Adipose tissue (tissue), 3 donors: ENCODE data around the gene LRRC75B. TPM values are rescaled to one million over a fixed set of nuclear protein-coding genes. Genes with fewer than 3 reads are reported as not detected.
"Not testable (repeated sequence)": the region's sequence is repeated elsewhere in the genome, so short reads cannot be mapped to it uniquely, and the experiment has no call there.

Experiments
- H3K27ac ChIP-seq: one replicate; pipeline ENCODE4 v1.5.1; 2013; ENCODE audit warnings: low read depth, low read length
- WGBS, 3 donors: extraction: QIAGEN DNeasy Blood & Tissue Kit; methylation state at CpG; one replicate each; pipeline ENCODE4 v1.1.7; 2013; 5-methylcytosine and 5-hydroxymethylcytosine counted together
- polyA plus RNA-seq, 3 donors: library from polyadenylated mRNA; stranded (reverse); fragments of 200-250 nt; gene quantifications; one replicate each; pipeline ENCODE4 v1.2.3, GENCODE V29; 2013
- donor health status: healthy with polysubstance abuse.
- donor health status: Bipolar disorder and iron deficiency.
- donor health status: healthy.

Gene LRRC75B
- 10 to 100 TPM in 2 of 3 donors, 1 to 10 TPM in 1; 5.8 to 12.5 (median 10.8) TPM for polyA plus RNA-seq

DNA sequence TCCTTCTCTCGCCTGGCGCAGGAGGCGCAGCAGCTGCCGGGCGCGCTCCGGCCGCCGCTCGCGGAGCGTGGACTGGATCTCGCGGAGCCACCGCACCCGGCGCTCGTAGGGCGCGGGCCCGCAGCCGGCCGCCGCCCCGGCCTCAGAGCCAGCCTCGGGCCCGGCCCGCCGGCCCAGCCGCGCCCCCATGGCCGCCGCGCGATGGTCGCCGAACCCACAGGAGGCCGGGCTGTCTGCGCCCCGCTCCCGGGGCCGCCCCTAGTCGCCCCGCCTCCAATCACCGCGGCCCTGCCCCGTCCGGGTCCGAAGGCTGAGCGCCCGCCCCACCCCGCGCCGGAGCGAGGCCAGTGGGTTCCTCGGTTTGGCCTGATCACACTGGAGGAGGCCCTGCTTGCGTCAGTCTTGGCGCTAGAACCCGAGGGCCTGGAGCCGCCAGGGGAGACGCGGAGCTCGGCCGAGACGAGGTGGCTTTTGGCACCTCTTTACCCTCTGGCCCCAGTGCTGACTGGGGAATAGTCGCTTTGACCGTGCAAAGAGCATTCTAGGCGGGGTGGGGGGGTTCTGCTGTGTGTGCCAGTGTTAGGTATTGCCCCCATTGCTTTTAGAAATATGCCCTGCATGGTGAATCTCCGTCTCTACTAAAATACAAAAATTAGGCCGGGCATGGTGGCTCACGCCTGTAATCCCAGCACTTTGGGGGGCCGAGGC, at the start of gene LRRC75B:
Gene LRRC75B (minus strand): TSS at position 223 of the 708 bp plus-strand sequence. CDS start 34 bp downstream, at position 189.
- WGBS, 3 donors: 4 to 10% (median 5%) methylated on average over 35 to 72 of the region's 72 CpGs
- H3K27ac ChIP-seq: no peak within 1 kb of the TSS

DNA sequence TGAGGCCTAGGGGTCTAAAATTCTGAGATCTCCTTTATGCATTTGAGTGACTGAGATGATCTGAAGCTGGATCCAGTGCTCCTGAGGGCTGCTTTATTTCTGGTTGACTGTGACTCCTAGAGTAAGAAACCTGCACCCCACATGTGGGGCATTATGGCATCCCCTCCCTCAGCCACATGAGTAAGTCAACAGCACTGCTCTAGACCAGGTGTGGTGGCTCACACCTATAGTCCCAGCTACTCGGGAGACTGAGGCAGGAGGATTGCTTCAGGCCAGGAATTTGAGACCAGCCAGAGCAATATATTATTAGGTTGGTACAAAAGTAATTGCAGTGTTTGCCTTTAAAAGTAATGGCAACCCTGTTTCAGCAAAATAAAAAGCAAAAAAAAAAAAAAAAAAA, 49.4 kb upstream of the LRRC75B start:
- WGBS, 3 donors: 74 to 93% (median 88%) methylated on average over 1 of the region's 1 CpG
- H3K27ac ChIP-seq: not testable (repeated sequence)

- 85 to 95% (median 92%) methylated on average over 3 of the region's 3 CpGs for WGBS, 3 donors
- not testable (repeated sequence) for H3K27ac ChIP-seq
Measured at GRCh38 chr22:24636513-24636912, 43.6 kb upstream of the LRRC75B start.

DNA sequence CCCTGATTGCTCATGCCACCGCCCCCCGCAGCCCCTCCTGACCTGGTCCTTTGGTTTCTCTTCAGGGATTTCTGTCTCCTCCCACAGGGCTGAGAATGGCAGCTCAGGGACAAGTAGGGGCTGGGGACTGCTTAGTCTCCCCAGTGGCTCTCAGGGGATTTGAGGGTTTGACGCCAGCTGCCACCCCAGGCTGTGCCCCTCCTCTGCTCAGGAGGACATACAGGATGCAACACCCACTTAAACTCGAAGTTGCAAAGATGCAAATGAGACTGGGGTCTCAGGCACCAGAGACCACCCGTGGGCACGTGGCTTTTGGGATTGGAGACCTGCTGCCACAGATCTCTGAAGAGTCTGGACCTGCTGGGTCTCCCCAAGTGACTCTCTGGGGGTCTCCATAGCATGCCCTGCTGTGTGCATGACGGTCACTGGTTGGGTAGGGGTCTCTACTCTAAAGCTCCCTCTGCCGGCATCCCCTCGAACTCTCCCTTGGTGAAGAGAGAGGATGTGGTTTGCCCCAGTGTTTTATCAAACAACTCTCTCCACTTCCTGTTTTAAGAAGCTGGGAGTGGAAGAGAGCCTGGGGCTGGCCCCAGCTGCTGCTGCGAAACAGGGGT, 42.0 kb upstream of the LRRC75B start:
- H3K27ac ChIP-seq: not testable (repeated sequence)
- 34 to 57% (median 40%) methylated on average over 9 of the region's 10 CpGs for WGBS, 3 donors

GRCh38 chr22:24633231-24634023, 40.6 kb upstream of the LRRC75B start:
- H3K27ac ChIP-seq: not testable (repeated sequence)
- WGBS, 3 donors: 38 to 67% (median 47%) methylated on average over 16 of the region's 16 CpGs

- H3K27ac ChIP-seq: not testable (repeated sequence)
- 14 to 40% (median 16%) methylated on average over 11 of the region's 13 CpGs for WGBS, 3 donors
Measured at GRCh38 chr22:24632642-24633041, 39.8 kb upstream of the LRRC75B start.

DNA sequence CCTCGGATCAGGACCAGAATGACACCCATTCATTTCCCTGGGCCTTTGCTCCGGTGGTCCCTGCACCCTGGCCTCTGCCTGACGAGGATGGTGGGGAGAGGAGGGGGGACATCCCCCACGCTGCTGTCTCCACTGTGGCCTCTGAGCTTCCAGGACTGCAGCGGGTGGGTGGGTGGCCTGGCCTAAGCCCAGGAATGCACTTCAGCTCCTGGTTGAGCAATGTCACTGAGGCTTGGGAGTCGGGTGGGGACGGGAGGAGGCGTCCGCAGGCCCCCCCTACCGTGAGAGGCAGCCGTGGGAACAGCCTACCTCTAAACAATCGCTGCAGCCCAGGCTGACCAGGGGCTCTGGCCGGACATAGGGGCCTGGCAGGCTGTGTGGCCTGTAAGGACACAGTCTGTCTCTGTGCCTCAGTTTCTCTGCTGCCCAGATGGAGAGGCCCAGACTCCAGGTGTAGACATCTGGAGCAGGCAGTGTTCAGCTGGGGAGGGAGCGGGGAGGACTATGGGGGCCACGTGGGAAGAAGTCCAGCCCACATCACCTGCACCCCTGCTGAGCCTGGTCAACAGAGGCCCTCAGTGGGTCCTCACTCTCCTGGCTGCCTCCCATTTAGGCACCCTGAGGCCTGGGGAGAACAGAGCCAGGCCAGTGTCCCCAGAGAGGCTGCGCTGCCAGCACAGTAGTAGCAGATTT, 38.7 kb upstream of the LRRC75B start:
- not testable (repeated sequence) for H3K27ac ChIP-seq
- 40 to 58% (median 51%) methylated on average over 10 to 16 of the region's 16 CpGs for WGBS, 3 donors

GRCh38 chr22:24630812-24631427, 38.0 kb upstream of the LRRC75B start:
- not testable (repeated sequence) for H3K27ac ChIP-seq
- WGBS, 3 donors: 36 to 51% (median 45%) methylated on average over 7 of the region's 7 CpGs

GRCh38 chr22:24629069-24629468, 36.2 kb upstream of the LRRC75B start:
- WGBS, 3 donors: 43 to 74% (median 51%) methylated on average over 8 to 9 of the region's 11 CpGs

GRCh38 chr22:24627911-24628310, 35.0 kb upstream of the LRRC75B start:
- 92 to 94% (median 92%) methylated on average over 9 to 11 of the region's 16 CpGs for WGBS, 3 donors
- not testable (repeated sequence) for H3K27ac ChIP-seq

More at GRCh38 chr22:24629069-24629468, 36.2 kb upstream of the LRRC75B start:
- H3K27ac ChIP-seq: not testable (repeated sequence)

DNA sequence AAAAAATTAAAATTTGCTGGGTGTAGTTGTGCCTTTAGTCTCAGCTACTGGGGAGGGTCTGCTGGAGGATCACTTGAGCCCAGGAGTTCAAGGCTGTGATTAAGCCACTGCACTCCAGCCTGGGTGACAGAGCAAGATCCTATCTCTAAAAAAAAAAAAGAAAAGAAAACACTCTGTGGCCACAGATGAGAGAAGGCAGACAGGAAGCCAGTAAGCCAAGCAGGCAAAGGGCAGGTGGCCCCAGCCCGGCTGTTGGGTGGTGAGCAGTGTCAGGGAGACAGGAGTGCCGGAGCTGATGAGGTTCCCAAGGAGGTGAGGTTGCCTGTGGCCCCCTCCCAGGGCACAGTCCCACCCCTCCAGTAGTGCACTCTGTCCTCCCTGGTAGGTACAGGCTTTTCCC, 29.7 kb upstream of the LRRC75B start:
- WGBS, 3 donors: 52 to 95% (median 63%) methylated on average over 2 of the region's 2 CpGs
- H3K27ac ChIP-seq: not testable (repeated sequence)

- not testable (repeated sequence) for H3K27ac ChIP-seq
- 63 to 75% (median 73%) methylated on average over 4 of the region's 5 CpGs for WGBS, 3 donors
Measured at GRCh38 chr22:24621244-24621643, 28.4 kb upstream of the LRRC75B start.

GRCh38 chr22:24614794-24615193, 21.9 kb upstream of the LRRC75B start:
- not testable (repeated sequence) for H3K27ac ChIP-seq
- WGBS, 3 donors: 81 to 92% (median 87%) methylated on average over 9 to 15 of the region's 15 CpGs

GRCh38 chr22:24609888-24610287, 17.0 kb upstream of the LRRC75B start:
- 89 to 100% (median 95%) methylated on average over 2 of the region's 3 CpGs for WGBS, 3 donors
- H3K27ac ChIP-seq: not testable (repeated sequence)

GRCh38 chr22:24608327-24608726, 15.5 kb upstream of the LRRC75B start:
- WGBS, 3 donors: 84 to 89% (median 85%) methylated on average over 5 to 6 of the region's 6 CpGs
- not testable (repeated sequence) for H3K27ac ChIP-seq

- not testable (repeated sequence) for H3K27ac ChIP-seq
- WGBS, 3 donors: 52 to 73% (median 58%) methylated on average over 18 of the region's 18 CpGs
Measured at GRCh38 chr22:24607429-24607983, 14.6 kb upstream of the LRRC75B start.

- 65 to 78% (median 67%) methylated on average over 2 of the region's 2 CpGs for WGBS, 3 donors
- H3K27ac ChIP-seq: not testable (repeated sequence)
Measured at GRCh38 chr22:24606340-24606739, 13.5 kb upstream of the LRRC75B start.
